ENCODE results near the gene NGRN.

GRCh38 chr15:90234096-90234988 is 31.1 kb upstream of the NGRN start, which contains the start of gene GDPGP1:
- TF ChIP-seq CSRNP3 (CRISPR knock-in tag; IDR thresholded peaks at IDR 0.05) (no peak), ZFP30 (CRISPR knock-in tag; IDR thresholded peaks at IDR 0.05) (no peak), ZNF70 (CRISPR knock-in tag; IDR thresholded peaks at IDR 0.05) (no peak), PATZ1 (CRISPR knock-in tag; IDR thresholded peaks at IDR 0.05; ENCODE audit: borderline replicate concordance) (no peak), ZFP3 (CRISPR knock-in tag; IDR thresholded peaks at IDR 0.05) (no peak), RARB (CRISPR knock-in tag; IDR thresholded peaks at IDR 0.05) (no peak), TCF4 (CRISPR knock-in tag; IDR thresholded peaks at IDR 0.05; ENCODE audit: borderline replicate concordance) (no peak), TSHZ2 (CRISPR knock-in tag; IDR thresholded peaks at IDR 0.05) (no peak), SNAI2 (CRISPR knock-in tag; IDR thresholded peaks at IDR 0.05) (peak; percentile 78; the same call in 1 of the 2 replicates), CREB5 (CRISPR knock-in tag; IDR thresholded peaks at IDR 0.05; ENCODE audit: low read depth) (no peak), PPARA (CRISPR knock-in tag; IDR thresholded peaks at IDR 0.05; ENCODE audit: borderline replicate concordance) (no peak), OSR1 (CRISPR knock-in tag; IDR thresholded peaks at IDR 0.05) (no peak)

Data from SK-N-SH treated with all-trans-retinoic acid at 6 μM for 48 hours (cell line).